Mesendoderm (in vitro differentiated cells): ENCODE results near the gene RLBP1.

ENCODE experiments used
- DNase-seq: peaks from one replicate; pipeline ENCODE4 v3.0.0; 2013
- H2AK5ac ChIP-seq: 2 replicates; pipeline ENCODE4 v1.6.1; 2013; ENCODE audit warnings: low read length, inconsistent platforms
- H2BK120ac ChIP-seq: 2 replicates; pipeline ENCODE4 v1.6.1; 2013; ENCODE audit warnings: low read depth, mild to moderate bottlenecking, low read length, moderate library complexity, mixed read lengths
- H2BK15ac ChIP-seq: replicated peaks from 2 replicates; pipeline ENCODE4 v1.6.1; 2013; ENCODE audit warnings: low read depth, mild to moderate bottlenecking, moderate library complexity
- H2BK5ac ChIP-seq: 2 replicates; pipeline ENCODE4 v1.6.1; 2013; ENCODE audit warnings: low read length, inconsistent platforms
- H3K18ac ChIP-seq: 2 replicates; pipeline ENCODE4 v1.6.1; 2013; ENCODE audit warnings: mild to moderate bottlenecking, low read length, mixed read lengths
- H3K23ac ChIP-seq: one replicate; pipeline ENCODE4 v1.6.1; 2013; ENCODE audit warnings: low read length
- H3K27ac ChIP-seq: 2 replicates; pipeline ENCODE4 v1.5.1; 2013; ENCODE audit warnings: low read depth, mild to moderate bottlenecking, inconsistent platforms, low read length, moderate library complexity
- H3K27me3 ChIP-seq: 2 replicates; pipeline ENCODE4 v1.6.1; 2013; ENCODE audit warnings: low read length, control low read depth, mild to moderate bottlenecking, inconsistent platforms; ENCODE audit not compliant: insufficient read depth, poor library complexity
- H3K36me3 ChIP-seq: 2 replicates; pipeline ENCODE4 v1.6.1; 2013; ENCODE audit warnings: low read length, inconsistent platforms; ENCODE audit not compliant: control insufficient read depth, insufficient read depth
- H3K4ac ChIP-seq: one replicate; pipeline ENCODE4 v1.6.1; 2013; ENCODE audit warnings: low read depth, mild to moderate bottlenecking, low read length, moderate library complexity
- H3K4me1 ChIP-seq: 2 replicates; pipeline ENCODE4 v1.6.1; 2013; ENCODE audit warnings: low read depth, low read length, inconsistent platforms; ENCODE audit not compliant: control insufficient read depth
- H3K4me2 ChIP-seq: 2 replicates; pipeline ENCODE4 v1.6.1; 2013; ENCODE audit warnings: low read length
- H3K4me3 ChIP-seq: 2 replicates; pipeline ENCODE4 v1.5.1; 2013; ENCODE audit warnings: mild to moderate bottlenecking, low read length
- H3K56ac ChIP-seq: one replicate; pipeline ENCODE4 v1.6.1; 2013; ENCODE audit warnings: low read length
- H3K79me1 ChIP-seq: 2 replicates; pipeline ENCODE4 v1.6.1; 2013; ENCODE audit warnings: low read length, inconsistent platforms
- H3K79me2 ChIP-seq: 2 replicates; pipeline ENCODE4 v1.6.1; 2013; ENCODE audit warnings: mild to moderate bottlenecking, low read length; ENCODE audit not compliant: control insufficient read depth, insufficient read depth
- H3K9ac ChIP-seq: 2 replicates; pipeline ENCODE4 v1.6.1; 2013; ENCODE audit warnings: low read length, inconsistent platforms
- H4K5ac ChIP-seq: one replicate; pipeline ENCODE4 v1.6.1; 2013; ENCODE audit warnings: low read length
- H4K8ac ChIP-seq: one replicate; pipeline ENCODE4 v1.6.1; 2013; ENCODE audit warnings: low read depth, mild to moderate bottlenecking, control low read depth, low read length, moderate library complexity
- WGBS: extraction: QIAGEN DNeasy Blood & Tissue Kit; methylation state at CpG from one replicate; pipeline ENCODE4 v1.1.7; 2013; ENCODE audit warnings: low lambda C conversion rate, missing lambda C conversion rate; ENCODE audit not compliant: insufficient coverage; ENCODE audit errors: extremely low coverage; 5-methylcytosine and 5-hydroxymethylcytosine counted together

The RLBP1 gene

DNA sequence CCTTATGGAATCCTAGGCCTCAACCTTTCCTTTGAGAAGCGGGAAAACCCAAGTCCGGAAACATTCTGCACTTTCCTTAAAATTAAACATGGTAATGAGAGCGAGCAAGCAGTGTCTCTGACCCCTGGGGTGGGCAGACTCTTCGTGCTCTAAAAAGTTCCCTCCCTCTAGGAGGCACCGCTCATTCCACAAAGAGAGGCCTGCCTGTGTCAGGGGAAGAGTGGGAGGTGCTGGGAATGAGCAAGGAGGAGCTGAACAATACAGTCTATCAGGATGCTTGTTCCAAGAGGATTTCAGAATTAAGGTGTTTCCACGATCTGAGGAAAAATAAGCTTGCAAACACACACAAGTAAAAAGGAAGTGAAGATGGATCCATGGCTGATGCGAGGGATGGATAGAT is 6.0 kb upstream of the RLBP1 start:
- H3K4me2 ChIP-seq: no peak overlapping the region
- H3K18ac ChIP-seq: no peak overlapping the region
- H3K36me3 ChIP-seq: no peaks in the 10 kb centered on the region
- H3K23ac ChIP-seq: no peak overlapping the region
- H3K79me2 ChIP-seq: no peaks in the 10 kb centered on the region
- H3K4ac ChIP-seq: no peak overlapping the region
- H3K27ac ChIP-seq: no peak overlapping the region
- no peak overlapping the region for H3K9ac ChIP-seq
- no peaks in the 10 kb centered on the region for H3K4me1 ChIP-seq
- no peak overlapping the region for H2AK5ac ChIP-seq
- H4K5ac ChIP-seq: no peak overlapping the region
- no peak overlapping the region for H4K8ac ChIP-seq
- no CpG with 5 or more reads among the region's 7 CpGs for WGBS
- DNase-seq: peak; percentile 39
- no peaks in the 10 kb centered on the region for H3K27me3 ChIP-seq
- H3K56ac ChIP-seq: no peak overlapping the region
- H2BK120ac ChIP-seq: no peak overlapping the region
- no peak overlapping the region for H3K4me3 ChIP-seq
- H2BK5ac ChIP-seq: no peak overlapping the region
- no peak overlapping the region for H2BK15ac ChIP-seq
- H3K79me1 ChIP-seq: no peaks in the 10 kb centered on the region

DNA sequence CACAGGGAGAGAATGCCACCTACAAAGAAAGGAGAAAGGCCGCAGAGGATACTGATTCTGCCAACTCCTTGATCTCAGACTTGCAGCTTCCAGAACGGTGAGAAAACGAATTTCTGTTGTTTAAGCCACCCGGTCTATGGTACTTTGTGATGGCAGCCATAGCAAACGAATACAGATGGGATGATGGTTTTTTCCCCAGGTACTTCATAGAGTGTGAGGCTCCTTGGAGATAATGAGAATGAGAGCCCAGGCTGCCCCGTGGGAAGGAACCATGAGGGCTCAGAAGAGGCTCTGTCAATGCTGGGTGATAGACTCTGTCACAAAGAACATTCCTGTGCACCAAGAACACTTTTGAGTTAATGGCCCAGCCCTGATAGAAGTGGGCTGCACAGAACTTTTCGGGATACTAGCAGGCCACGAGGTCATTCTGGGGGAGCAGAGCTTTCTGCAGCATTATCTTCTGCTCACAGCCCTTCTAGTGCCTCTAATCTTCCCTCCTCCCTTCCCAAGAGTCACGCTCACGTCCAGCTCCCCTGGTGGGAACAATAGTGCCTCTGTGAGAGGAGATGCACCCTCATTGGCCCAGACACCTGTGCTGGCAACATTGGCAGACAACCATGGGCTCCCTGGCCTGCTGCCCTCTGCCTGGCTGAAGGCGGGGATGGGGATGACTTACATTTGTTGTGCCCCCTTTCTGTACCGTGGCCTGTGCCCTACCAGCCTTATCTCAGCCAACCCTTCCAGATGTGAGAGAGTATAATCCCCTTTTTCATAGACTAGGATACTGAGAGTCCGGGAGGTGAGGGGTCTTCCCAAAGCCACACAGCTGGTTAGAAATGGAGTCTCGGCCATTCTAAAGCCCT is 5.2 kb upstream of the RLBP1 start:
- Histone ChIP-seq H3K4me3 (no peak overlapping the region), H2BK15ac (no peak overlapping the region), H3K18ac (no peak overlapping the region), H3K4ac (no peak overlapping the region), H3K4me2 (no peak overlapping the region), H4K5ac (no peak overlapping the region), H3K23ac (no peak overlapping the region), H2BK120ac (no peak overlapping the region), H3K4me1 (no peaks in the 10 kb centered on the region), H3K79me2 (no peaks in the 10 kb centered on the region), H4K8ac (no peak overlapping the region), H3K56ac (no peak overlapping the region), H2AK5ac (no peak overlapping the region), H3K27ac (no peak overlapping the region), H3K79me1 (no peaks in the 10 kb centered on the region), H3K9ac (no peak overlapping the region), H2BK5ac (no peak overlapping the region), H3K27me3 (no peaks in the 10 kb centered on the region), H3K36me3 (no peaks in the 10 kb centered on the region)
- no CpG with 5 or more reads among the region's 14 CpGs for WGBS
- DNase-seq: no peak

DNA sequence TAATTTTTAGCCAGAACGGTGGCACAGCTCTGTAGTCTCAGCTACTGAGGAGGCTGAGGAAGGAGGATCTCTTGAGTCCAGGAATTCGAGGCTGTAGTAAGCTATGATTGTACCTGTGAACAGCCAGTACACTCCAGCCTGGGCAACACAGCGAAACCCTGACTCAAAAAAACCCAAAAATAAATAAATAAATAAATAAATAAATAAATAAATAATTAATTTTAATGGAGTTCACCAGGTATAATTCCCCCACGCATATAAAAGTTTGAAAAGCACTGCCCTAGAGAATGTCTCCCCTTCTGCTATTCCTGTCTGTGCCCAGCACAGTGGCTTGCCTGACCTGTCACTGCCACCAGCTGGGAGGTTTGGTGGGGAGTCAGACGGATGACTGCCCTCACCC is 4.2 kb upstream of the RLBP1 start:
- Histone ChIP-seq H2BK15ac (no peak overlapping the region), H3K36me3 (no peaks in the 10 kb centered on the region), H3K4me2 (no peak overlapping the region), H3K56ac (no peak overlapping the region), H3K79me1 (no peaks in the 10 kb centered on the region), H3K18ac (no peak overlapping the region), H3K4me3 (no peak overlapping the region), H2AK5ac (no peak overlapping the region), H3K23ac (no peak overlapping the region), H4K5ac (no peak overlapping the region), H3K27me3 (no peaks in the 10 kb centered on the region), H3K27ac (no peak overlapping the region), H3K79me2 (no peaks in the 10 kb centered on the region), H2BK120ac (no peak overlapping the region), H3K4me1 (no peaks in the 10 kb centered on the region), H4K8ac (no peak overlapping the region), H3K4ac (no peak overlapping the region), H2BK5ac (no peak overlapping the region), H3K9ac (no peak overlapping the region)
- no peak for DNase-seq
- WGBS: no CpG with 5 or more reads among the region's 5 CpGs

DNA sequence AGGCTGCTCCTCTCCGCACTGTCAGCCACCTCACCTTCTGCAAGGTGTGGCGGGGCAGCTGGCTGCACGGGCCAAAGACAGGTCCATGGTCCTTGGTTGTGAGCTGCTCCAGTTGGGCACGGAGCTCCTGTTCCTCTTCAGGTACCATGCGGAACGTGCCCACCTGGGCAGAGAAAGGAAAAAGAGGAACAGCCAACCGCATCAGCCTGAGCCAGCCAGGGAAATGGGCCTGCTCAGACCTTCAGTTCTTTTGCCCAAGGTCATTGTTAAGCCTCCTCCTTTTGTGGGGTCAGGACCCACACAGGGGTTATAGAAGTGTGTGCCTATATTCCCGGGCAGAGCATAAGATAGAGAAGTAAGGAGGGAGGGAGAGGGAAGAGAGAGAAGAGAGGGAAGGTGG is 2.8 kb downstream of the RLBP1 start:
- Histone ChIP-seq H3K27ac (no peak overlapping the region), H3K56ac (no peak overlapping the region), H3K79me1 (no peaks in the 10 kb centered on the region), H2AK5ac (no peak overlapping the region), H3K36me3 (no peaks in the 10 kb centered on the region), H3K79me2 (no peaks in the 10 kb centered on the region), H3K18ac (no peak overlapping the region), H2BK120ac (no peak overlapping the region), H3K23ac (no peak overlapping the region), H2BK5ac (no peak overlapping the region), H4K8ac (no peak overlapping the region), H3K4me1 (no peaks in the 10 kb centered on the region), H3K4ac (no peak overlapping the region), H3K9ac (no peak overlapping the region), H4K5ac (no peak overlapping the region), H3K27me3 (no peaks in the 10 kb centered on the region), H2BK15ac (no peak overlapping the region), H3K4me3 (no peak overlapping the region), H3K4me2 (no peak overlapping the region)
- no peak for DNase-seq
- no CpG with 5 or more reads among the region's 8 CpGs for WGBS

DNA sequence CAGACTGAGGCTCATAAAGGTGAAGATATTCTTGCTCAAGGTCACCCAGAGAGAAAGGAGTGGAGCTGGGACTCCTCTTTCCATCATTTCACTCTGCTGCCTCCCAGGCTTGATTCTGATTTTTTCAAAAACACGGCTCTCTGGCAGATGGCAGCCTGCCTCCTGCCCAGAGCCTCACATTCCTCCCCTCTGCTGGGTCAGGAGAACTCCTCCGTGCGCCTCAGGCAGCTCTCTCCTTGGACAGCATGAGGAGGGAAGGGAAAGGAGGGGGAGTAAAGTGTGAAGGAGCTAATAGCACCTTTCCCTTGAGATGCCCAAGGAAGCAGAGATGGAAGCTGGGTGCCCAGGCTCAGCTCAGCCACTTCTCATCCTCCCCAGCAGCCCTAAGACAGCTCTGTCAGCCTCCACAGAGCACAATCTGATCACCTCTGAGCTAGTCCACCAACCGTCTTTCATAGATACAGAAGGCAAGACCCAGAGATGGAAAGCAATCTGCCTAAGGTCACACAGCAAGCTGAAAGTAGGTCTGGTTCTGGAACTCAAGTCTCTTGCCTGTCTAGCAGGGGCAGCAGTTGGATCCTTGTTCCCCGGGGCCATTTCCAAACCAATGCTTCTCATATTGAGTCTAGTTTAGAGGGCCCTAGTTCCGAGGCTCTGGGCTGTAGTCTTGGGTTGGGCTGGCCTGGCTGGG is 3.5 kb downstream of the RLBP1 start:
- H2BK120ac ChIP-seq: no peak overlapping the region
- no peaks in the 10 kb centered on the region for H3K36me3 ChIP-seq
- no CpG with 5 or more reads among the region's 6 CpGs for WGBS
- H3K79me1 ChIP-seq: no peaks in the 10 kb centered on the region
- H3K4me3 ChIP-seq: no peak overlapping the region
- H2BK5ac ChIP-seq: no peak overlapping the region
- no peaks in the 10 kb centered on the region for H3K4me1 ChIP-seq
- H3K9ac ChIP-seq: no peak overlapping the region
- no peak overlapping the region for H2BK15ac ChIP-seq
- no peak overlapping the region for H3K23ac ChIP-seq
- no peak overlapping the region for H3K56ac ChIP-seq
- H4K8ac ChIP-seq: no peak overlapping the region
- H3K4me2 ChIP-seq: no peak overlapping the region
- no peak overlapping the region for H3K27ac ChIP-seq
- no peaks in the 10 kb centered on the region for H3K79me2 ChIP-seq
- H4K5ac ChIP-seq: no peak overlapping the region
- H3K27me3 ChIP-seq: no peaks in the 10 kb centered on the region
- H2AK5ac ChIP-seq: no peak overlapping the region
- H3K4ac ChIP-seq: no peak overlapping the region
- H3K18ac ChIP-seq: no peak overlapping the region
- DNase-seq: no peak
